Esophagus squamous epithelium (tissue), 5 donors: Measurements from ENCODE around the gene UTP25. TPM values are rescaled to one million over a fixed set of nuclear protein-coding genes. Genes with fewer than 3 reads are reported as not detected.

ENCODE experiments used
- DNase-seq: peaks from one replicate; lab custom pipeline; 2025; lab: John Stamatoyannopoulos, UW
- H3K27ac ChIP-seq, 4 donors: fragments of 200-600 bp; sonication (generic); one replicate each; pipeline ENCODE4 v1.5.1; 2016 to 2019; ENCODE audit warnings: mild to moderate bottlenecking in 1 of 4
- H3K27me3 ChIP-seq, 4 donors: fragments of 200-600 bp; sonication (generic); 1 replicate in 3 of 4; 2 replicates in 1 of 4; pipeline versions ENCODE4 v1.5.1 to v1.6.0; 2017 to 2021; ENCODE audit warnings: antibody characterized with exemption in 1 of 4
- H3K36me3 ChIP-seq, 3 donors: fragments of 200-600 bp; sonication (generic); one replicate each; pipeline ENCODE4 v1.5.1; 2016 to 2019
- H3K4me1 ChIP-seq, 3 donors: fragments of 200-600 bp; sonication (generic); one replicate each; pipeline ENCODE4 v1.5.1; 2017 to 2019
- H3K4me3 ChIP-seq, 4 donors: fragments of 200-600 bp; sonication (generic); 1 replicate in 3 of 4; 2 replicates in 1 of 4; pipeline ENCODE4 v1.5.1; 2016 to 2019; ENCODE audit warnings: mild to moderate bottlenecking in 2 of 4, moderate library complexity in 1 of 4
- H3K9me3 ChIP-seq, 3 donors: fragments of 200-600 bp; sonication (generic); one replicate each; pipeline ENCODE4 v1.5.1; 2016 to 2019
- CTCF ChIP-seq, 6 experiments: fragments of 450-650 bp in 4 of 6; fragments of 200-600 bp in 2 of 6; sonication (generic) in 2 of 6; IDR thresholded peaks; one replicate each; pipeline ENCODE4 v1.5.1; 2016 to 2019; ENCODE audit warnings: antibody characterized with exemption in 6 of 6, mild to moderate bottlenecking in 4 of 6, moderate library complexity in 4 of 6
- POLR2A ChIP-seq, 4 donors: fragments of 450-650 bp; IDR thresholded peaks; one replicate each; pipeline ENCODE4 v1.6.1; 2017; ENCODE audit warnings: antibody characterized with exemption in 4 of 4, mild to moderate bottlenecking in 4 of 4, moderate library complexity in 3 of 4
- WGBS, 2 donors: methylation state at CpG; one replicate each; pipeline ENCODE4 v1.1.5; 2018; 5-methylcytosine and 5-hydroxymethylcytosine counted together
- intact Hi-C: fragments of 100-400 bp; cut with DNase I; formaldehyde crosslinking; loops from one replicate; pipeline ENCODE4 v1.15.0; 2022
- total RNA-seq, 4 donors: library from RNA; depleted of rRNA; stranded (reverse); fragments of >200 nt; gene quantifications; one replicate each; pipeline ENCODE4 v1.1.0, GENCODE V29; 2016
- donor health status: DM: yes; HTN: yes; CAD: no.

Gene UTP25
- total RNA-seq, 4 donors from 2014 or later, result 3.9 to 13.5 (median 7.8) TPM

- H3K27me3 ChIP-seq, result peaks cover 0 to 49% (median 0%) of the 10 kb centered on the region in 4 donors
- peaks cover 0 to 10% (median 0%) of the 10 kb centered on the region in 3 donors for H3K4me1 ChIP-seq
- no peak for TF ChIP-seq POLR2A (IDR thresholded peaks at IDR 0.05)
- TF ChIP-seq CTCF (IDR thresholded peaks at IDR 0.05), result no peak
- 51 to 64% methylated on average over 5 of the region's 5 CpGs for WGBS, 2 donors
- H3K36me3 ChIP-seq, result no peaks in the 10 kb centered on the region
- intact Hi-C loops, result no loop called here
- no peak for DNase-seq
- no peak overlapping the region for H3K4me3 ChIP-seq
- H3K27ac ChIP-seq, result no peak overlapping the region
- H3K9me3 ChIP-seq, result no peaks in the 10 kb centered on the region
Observed at GRCh38 chr1:209881619-209882018, 53.8 kb downstream of the UTP25 start.

GRCh38 chr1:209882286-209882685 is 54.5 kb downstream of the UTP25 start:
- H3K4me1 ChIP-seq, result peaks cover 0 to 10% (median 0%) of the 10 kb centered on the region in 3 donors
- WGBS, 2 donors, result 48 to 55% methylated on average over 3 of the region's 3 CpGs

GRCh38 chr1:209882942-209883340 is 55.2 kb downstream of the UTP25 start:
- Histone ChIP-seq H3K27me3 (peaks cover 0 to 59% (median 0%) of the 10 kb centered on the region in 4 donors), H3K4me3 (no peak overlapping the region), H3K4me1 (peaks cover 0 to 10% (median 0%) of the 10 kb centered on the region in 3 donors), H3K27ac (no peak overlapping the region), H3K9me3 (no peaks in the 10 kb centered on the region), H3K36me3 (no peaks in the 10 kb centered on the region)
- WGBS, 2 donors, result 60 to 69% methylated on average over 2 of the region's 2 CpGs
- intact Hi-C loops, result no loop called here
- no peak for TF ChIP-seq CTCF (IDR thresholded peaks at IDR 0.05)
- no peak for TF ChIP-seq POLR2A (IDR thresholded peaks at IDR 0.05)
- no peak for DNase-seq

More at GRCh38 chr1:209882286-209882685, 54.5 kb downstream of the UTP25 start:
- intact Hi-C loops, result no loop called here
- Histone ChIP-seq H3K9me3 (no peaks in the 10 kb centered on the region), H3K27me3 (peaks cover 0 to 55% (median 0%) of the 10 kb centered on the region in 4 donors), H3K27ac (no peak overlapping the region), H3K36me3 (no peaks in the 10 kb centered on the region), H3K4me3 (no peak overlapping the region)
- DNase-seq, result no peak
- TF ChIP-seq CTCF (IDR thresholded peaks at IDR 0.05) (no peak), POLR2A (IDR thresholded peaks at IDR 0.05) (no peak)

GRCh38 chr1:209883341-209883971 is 55.7 kb downstream of the UTP25 start:
- DNase-seq, result no peak

More at GRCh38 chr1:209883341-209883971, 55.7 kb downstream of the UTP25 start:
- intact Hi-C loops, result no loop called here
- Histone ChIP-seq H3K4me3 (no peak overlapping the region), H3K27me3 (peaks cover 0 to 59% (median 0%) of the 10 kb centered on the region in 4 donors), H3K27ac (peak overlapping the region in 1 of 4 donors; percentile 25), H3K36me3 (no peaks in the 10 kb centered on the region), H3K4me1 (peaks cover 0 to 10% (median 0%) of the 10 kb centered on the region in 3 donors), H3K9me3 (no peaks in the 10 kb centered on the region)
- TF ChIP-seq POLR2A (IDR thresholded peaks at IDR 0.05) (no peak), CTCF (IDR thresholded peaks at IDR 0.05) (no peak)
- WGBS, 2 donors, result 29 to 32% methylated on average over 1 of the region's 1 CpG
